Activated CD8-positive, alpha-beta memory T cell treated with anti-CD3 and anti-CD28 coated beads for 1 hour (primary cell): Measurements from ENCODE around the gene CEP152.

Experiments
- DNase-seq, 2 donors: peaks; one replicate each; pipeline ENCODE4 v3.0.0-alpha.2; 2020; ENCODE audit warnings: low read depth in 1 of 2; ENCODE audit errors: extremely low read depth in 1 of 2

CEP152 gene

DNA sequence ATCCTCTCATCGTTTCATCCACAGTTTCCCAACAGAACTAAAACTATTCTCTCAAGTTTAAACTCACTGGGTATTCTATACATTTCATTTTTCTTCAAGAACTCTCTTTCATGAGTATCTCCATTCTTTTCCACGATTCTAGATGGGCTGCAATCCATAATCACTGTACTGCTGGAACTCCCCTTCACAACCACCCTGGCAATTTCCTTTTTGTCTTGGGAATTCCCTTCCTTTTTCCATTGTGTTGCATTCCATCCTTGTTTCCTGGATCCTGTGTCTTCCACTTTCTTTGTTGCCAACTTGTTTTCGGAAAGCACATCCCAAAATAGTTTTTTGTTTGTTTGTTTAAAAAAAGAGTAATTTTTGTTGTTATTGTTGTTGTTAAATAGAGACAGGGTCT is 98.3 kb downstream of the CEP152 start:
- DNase-seq: no peak

DNA sequence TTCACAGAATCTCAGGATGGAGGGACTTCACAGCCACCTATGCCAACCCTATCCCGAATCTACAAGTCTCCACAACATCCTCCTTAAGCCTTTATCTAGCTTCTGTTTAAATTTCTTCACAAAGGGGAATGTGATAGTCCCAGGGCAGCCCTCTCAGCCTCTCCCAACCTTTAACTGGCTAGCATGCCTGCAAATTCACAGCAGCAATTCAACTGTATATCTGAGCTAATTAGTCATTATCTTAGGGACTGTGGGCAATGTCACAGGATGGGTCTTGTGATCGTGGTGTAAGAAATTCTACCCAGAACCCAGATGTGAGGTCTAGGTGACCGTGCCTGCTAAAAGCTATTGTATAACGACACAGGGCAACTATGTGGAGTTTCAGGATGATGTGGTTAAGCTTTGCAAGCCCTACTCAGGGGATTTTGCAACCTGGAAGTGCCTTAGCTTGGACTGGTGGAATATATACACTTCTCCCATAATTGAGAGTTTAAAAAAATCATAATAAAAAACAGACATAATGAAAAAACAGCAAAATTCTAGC is 99.8 kb downstream of the CEP152 start:
- no peak for DNase-seq

GRCh38 chr15:48708641-48709040 is 102.2 kb downstream of the CEP152 start:
- DNase-seq: no peak

GRCh38 chr15:48705381-48705780 is 105.5 kb downstream of the CEP152 start:
- DNase-seq: no peak

DNA sequence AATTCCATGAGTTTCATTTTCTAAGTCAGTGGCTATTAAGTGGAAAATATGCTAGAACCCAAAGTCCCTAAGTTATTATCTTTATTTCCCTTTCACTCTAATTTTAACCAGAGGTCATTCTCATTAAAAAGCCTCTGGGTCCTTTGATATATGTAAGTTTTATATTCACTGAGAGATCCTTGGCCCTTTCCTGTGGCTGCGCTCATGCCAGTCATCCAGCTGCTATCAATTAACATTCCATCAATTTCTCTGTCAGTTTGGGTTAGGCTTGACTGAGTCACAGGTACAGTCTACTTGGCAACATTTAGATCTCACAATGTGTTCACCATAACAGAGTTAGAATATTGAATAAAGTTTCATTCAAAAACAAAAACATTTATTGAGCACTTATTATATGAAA is 107.3 kb downstream of the CEP152 start:
- DNase-seq: no peak

DNA sequence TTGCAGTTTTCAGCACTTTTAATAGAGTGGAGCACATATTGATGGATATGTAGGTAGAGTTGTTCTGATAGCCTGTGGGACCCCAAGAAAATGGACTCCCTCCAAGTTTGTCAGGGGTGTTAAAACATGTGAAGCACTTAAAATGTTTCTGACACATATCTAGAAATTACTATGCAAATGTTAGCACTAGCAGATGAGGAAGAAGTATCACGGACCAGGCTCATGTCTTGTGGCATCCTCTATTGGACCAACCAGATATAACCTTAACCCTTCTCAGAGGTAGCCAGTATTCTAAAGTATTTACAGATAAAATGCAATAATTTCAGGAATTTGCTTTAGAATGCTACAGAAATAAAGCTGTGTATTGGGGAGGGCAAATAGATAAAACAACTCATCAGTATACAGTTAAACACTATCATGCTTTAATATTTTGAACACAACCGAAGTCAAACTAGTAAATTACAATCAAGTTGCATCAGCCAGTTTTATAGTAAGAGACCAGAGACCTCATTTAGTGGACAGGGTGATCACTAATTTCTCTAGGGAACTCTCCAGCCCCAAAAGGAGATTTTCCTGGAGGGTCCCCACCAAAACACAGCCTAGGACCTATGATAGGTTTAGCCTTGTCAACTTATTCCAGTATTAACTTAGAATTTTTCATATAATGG is 108.2 kb downstream of the CEP152 start:
- DNase-seq: no peak

GRCh38 chr15:48696627-48697312 is 114.1 kb downstream of the CEP152 start:
- no peak for DNase-seq

DNA sequence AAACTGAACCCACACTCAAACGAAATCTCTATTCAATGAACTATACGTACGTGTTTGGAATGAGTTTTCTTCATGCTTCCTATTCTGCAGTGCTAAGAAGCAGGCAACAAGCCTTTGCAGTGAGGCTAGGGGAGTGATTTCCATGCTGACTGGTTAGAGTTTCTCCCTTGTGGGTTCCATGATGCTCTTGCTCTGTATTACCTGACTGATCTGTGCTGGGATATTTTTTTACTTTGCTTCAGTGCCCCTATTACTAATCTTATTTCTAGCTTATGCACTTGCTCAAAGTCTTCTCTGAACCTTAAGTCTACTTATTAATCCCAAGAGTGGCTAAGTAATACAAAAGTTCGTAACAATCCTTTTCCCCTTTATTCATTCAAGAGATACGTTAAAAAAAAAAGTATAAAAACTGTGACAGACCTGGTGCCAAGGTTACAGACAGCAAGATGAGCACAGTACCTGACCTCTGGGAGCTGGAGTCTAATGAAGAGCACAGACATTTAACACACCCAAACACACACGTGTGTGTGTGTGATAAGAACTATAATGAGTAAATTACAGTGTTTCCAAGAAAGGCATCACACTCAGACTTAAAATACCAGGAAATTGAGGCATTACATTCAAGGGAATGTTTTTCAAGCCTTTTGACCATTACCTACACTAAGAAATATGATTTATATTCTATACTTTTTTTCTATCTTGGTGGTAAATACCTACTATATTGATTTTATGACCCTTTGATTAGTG is 114.9 kb downstream of the CEP152 start:
- no peak for DNase-seq

- no peak for DNase-seq
Measured at GRCh38 chr15:48695088-48695826, 115.6 kb downstream of the CEP152 start.

DNA sequence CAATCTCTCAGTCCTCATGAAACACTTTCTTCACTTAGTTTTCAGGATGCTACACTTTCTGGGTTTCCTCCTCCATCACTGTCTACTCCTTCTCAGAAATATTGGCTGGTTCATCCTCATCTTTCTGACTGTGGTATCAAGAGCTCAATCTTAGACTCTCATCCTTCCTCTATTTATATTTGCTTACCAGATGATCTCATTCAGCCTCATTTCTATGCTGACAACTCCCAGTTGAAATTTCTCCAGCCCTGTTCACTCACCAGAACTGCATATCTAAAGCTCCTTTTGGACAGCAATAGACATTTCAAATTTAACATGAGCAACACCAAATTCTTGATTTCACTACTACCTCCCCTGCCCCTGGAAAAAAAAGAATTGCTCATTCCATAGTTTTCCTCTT is 117.4 kb downstream of the CEP152 start:
- DNase-seq: no peak

DNA sequence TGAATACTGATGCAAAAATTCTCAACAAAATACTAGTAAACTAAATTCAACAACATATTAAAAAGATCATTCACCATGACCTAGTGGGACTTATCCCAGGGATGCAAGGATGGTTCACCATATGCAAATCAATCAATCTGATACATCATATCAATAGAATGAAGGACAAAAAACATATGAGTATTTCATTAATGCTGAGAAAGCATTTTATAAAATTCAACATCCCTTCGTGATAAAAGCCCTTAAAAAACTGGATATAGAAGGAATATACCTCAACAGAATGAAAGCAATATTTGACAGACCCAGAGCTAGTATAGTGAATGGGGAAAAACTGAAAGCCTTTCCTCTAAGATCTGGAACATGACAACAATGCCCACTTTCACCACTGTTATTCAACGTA is 122.4 kb downstream of the CEP152 start:
- no peak for DNase-seq
